Glomerular visceral epithelial cell (primary cell): ENCODE data around the gene CFAP74.

ENCODE experiments used
- DNase-seq: peaks from one replicate; pipeline ENCODE4 v3.0.0-alpha.2; 2016; ENCODE audit errors: extremely low spot score

Gene CFAP74

GRCh38 chr1:1874901-1875300 is 128.7 kb downstream of the CFAP74 start:
- no peak for DNase-seq

DNA sequence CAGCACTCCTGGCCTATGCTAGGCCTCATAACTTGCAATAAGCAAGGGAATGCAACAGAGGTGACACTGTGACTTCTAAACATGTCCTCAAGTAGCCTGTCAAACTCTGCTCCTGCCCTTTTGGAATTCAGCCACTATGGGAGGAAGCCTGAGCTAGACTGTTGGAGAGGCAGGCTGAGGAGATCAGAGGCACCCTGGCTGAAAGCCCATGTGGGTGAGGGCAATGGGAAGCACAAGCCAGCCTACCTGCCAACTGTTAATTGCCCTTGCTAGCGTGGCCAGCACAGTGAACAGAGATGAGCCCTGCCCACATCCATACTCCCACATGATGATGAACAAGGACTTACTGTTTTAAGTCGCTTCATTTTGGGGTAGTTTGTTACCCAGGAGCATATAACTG is 130.4 kb downstream of the CFAP74 start:
- DNase-seq, result no peak

DNA sequence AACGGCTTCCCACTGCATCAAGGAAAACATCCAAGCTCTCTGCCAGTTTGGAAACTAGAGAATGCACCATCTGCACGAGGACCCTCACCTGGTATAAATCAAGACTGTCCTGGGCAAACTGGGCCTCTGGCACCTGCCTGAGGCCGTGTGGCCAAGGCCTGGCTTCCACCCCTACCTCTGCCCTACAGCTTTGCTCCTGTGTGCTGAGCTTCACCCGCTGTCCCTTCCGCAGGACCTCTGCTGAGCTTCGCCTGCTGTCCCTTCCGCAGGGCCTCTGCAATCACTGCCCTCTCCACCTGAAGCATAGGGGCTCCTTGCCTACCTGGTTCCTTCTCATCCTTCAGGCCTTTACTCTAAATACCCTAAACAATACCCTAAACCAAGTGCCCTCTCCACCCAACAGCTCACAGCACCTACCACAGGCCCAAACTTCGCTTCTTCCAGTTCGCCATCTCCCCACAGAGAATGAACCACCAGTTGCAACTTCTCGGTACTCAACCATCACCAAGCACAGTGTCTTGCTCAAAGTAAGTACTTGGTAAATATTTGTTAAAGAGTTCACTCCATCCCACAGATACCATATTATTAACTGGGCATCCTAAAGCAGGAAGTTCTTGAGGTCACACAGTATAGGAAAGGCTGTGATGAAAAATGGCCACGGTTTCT is 131.1 kb downstream of the CFAP74 start:
- DNase-seq, result no peak
